HL-60 (cell line): Measurements from ENCODE around the gene ZNRF3.

Experiments
- GABPA ChIP-seq: IDR thresholded peaks from 2 replicates; pipeline ENCODE4 v1.6.1; 2012; ENCODE audit warnings: low read depth
- POLR2AphosphoS5 ChIP-seq: IDR thresholded peaks from 2 replicates; pipeline ENCODE4 v1.6.1; 2012; ENCODE audit warnings: low read depth
- TF ChIP-seq, protein P1 (sequence below): IDR thresholded peaks from one replicate; pipeline ENCODE4 v1.5.1; 2011; ENCODE audit warnings: low read length, control low read depth, inconsistent platforms; ENCODE audit not compliant: insufficient read depth
- TF ChIP-seq, protein P2 (sequence below): IDR thresholded peaks from 2 replicates; pipeline ENCODE4 v1.6.1; 2012; ENCODE audit warnings: low read depth; ENCODE audit not compliant: insufficient replicate concordance

- TF ChIP-seq, protein P1, sequence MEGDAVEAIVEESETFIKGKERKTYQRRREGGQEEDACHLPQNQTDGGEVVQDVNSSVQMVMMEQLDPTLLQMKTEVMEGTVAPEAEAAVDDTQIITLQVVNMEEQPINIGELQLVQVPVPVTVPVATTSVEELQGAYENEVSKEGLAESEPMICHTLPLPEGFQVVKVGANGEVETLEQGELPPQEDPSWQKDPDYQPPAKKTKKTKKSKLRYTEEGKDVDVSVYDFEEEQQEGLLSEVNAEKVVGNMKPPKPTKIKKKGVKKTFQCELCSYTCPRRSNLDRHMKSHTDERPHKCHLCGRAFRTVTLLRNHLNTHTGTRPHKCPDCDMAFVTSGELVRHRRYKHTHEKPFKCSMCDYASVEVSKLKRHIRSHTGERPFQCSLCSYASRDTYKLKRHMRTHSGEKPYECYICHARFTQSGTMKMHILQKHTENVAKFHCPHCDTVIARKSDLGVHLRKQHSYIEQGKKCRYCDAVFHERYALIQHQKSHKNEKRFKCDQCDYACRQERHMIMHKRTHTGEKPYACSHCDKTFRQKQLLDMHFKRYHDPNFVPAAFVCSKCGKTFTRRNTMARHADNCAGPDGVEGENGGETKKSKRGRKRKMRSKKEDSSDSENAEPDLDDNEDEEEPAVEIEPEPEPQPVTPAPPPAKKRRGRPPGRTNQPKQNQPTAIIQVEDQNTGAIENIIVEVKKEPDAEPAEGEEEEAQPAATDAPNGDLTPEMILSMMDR, result no peak
- no peak for TF ChIP-seq POLR2AphosphoS5
- TF ChIP-seq, protein P2, sequence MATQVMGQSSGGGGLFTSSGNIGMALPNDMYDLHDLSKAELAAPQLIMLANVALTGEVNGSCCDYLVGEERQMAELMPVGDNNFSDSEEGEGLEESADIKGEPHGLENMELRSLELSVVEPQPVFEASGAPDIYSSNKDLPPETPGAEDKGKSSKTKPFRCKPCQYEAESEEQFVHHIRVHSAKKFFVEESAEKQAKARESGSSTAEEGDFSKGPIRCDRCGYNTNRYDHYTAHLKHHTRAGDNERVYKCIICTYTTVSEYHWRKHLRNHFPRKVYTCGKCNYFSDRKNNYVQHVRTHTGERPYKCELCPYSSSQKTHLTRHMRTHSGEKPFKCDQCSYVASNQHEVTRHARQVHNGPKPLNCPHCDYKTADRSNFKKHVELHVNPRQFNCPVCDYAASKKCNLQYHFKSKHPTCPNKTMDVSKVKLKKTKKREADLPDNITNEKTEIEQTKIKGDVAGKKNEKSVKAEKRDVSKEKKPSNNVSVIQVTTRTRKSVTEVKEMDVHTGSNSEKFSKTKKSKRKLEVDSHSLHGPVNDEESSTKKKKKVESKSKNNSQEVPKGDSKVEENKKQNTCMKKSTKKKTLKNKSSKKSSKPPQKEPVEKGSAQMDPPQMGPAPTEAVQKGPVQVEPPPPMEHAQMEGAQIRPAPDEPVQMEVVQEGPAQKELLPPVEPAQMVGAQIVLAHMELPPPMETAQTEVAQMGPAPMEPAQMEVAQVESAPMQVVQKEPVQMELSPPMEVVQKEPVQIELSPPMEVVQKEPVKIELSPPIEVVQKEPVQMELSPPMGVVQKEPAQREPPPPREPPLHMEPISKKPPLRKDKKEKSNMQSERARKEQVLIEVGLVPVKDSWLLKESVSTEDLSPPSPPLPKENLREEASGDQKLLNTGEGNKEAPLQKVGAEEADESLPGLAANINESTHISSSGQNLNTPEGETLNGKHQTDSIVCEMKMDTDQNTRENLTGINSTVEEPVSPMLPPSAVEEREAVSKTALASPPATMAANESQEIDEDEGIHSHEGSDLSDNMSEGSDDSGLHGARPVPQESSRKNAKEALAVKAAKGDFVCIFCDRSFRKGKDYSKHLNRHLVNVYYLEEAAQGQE, result no peak
- no peak for TF ChIP-seq GABPA
Measured at GRCh38 chr22:29039148-29039547, 155.8 kb downstream of the ZNRF3 start.
